HT1080 (cell line): ENCODE results near the gene SAFB2. TPM values are rescaled to one million over a fixed set of nuclear protein-coding genes. Genes with fewer than 3 reads are reported as not detected.

ENCODE experiments used
- DNase-seq: peaks from one replicate; pipeline ENCODE4 v3.0.0-alpha.2; 2015; ENCODE audit warnings: low read depth
- small RNA-seq: library from RNA; depleted of rRNA; stranded (forward); fragments of <200 nt; gene quantifications from one replicate; pipeline ENCODE3, GENCODE V24; 2014
- total RNA-seq: library from RNA; depleted of rRNA; stranded (reverse); fragments of >200 nt; shearing (Covaris generic); gene quantifications from 2 replicates; pipeline ENCODE4 v1.2.3, GENCODE V29; 2014; rRNA removed

The SAFB2 gene
- total RNA-seq, 1 experiment from 2014 or later: 33.2 TPM

DNA sequence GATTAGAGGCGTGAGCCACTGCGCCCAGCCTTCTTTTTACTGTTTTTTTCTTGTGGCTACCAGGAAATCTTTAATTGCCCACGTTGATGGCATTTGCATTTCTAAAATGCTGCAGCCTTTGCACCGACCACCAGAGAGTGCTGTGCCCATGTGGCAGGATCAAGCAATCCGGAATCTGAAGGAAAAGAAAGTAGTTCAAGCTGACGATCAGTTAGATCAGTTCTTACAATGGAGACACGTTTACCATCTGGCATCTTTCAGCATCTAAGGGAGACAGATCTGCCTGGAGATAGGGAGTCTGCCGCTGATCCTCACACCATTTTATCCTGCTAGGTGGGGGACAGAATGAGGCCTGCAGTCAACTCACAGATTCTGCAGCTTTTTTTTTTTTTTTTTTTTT, 74.7 kb downstream of the SAFB2 start:
- peak; percentile 42 for DNase-seq

DNA sequence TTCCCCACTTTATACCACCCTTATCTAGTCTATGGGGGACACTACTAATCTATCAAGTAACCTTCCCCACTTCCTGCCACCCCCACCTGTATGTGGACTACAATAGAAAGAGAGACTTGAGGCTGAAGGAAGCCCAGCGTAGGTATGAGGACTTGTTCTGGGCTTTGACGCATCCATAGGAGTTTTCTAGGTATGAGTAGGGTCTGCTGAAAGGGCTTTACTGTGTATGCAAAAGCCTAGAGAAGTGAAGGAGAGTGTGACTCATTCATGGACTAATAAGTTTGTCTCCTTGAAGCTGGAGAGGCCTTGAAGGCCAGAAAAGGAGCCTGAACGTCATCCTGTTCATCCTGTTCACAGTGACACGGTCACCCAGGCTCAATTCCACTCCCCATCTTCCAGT, 76.6 kb downstream of the SAFB2 start:
- no peak for DNase-seq

DNA sequence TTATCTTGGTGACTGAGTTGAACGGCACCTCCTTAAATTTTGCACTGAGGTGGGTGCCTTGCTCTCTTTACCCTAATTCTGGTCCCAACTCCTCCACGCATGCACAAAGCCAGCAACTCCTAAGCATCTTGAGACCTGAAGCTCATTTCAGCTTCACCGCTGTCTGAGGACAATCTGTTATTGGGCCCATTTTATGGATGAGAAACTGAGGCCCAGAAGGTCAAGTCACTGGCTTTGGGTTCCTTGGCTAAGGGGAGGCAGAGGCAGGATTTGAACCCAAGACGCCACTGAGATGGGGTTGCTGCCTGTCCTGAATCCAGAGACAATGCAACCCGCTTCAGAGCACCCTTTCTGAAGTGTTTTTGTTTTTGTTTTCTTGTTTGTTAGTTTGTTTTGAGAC, 77.5 kb downstream of the SAFB2 start:
- no peak for DNase-seq

GRCh38 chr19:5542665-5543064, 79.9 kb downstream of the SAFB2 start:
- DNase-seq: no peak

GRCh38 chr19:5541456-5541855, 81.1 kb downstream of the SAFB2 start:
- no peak for DNase-seq

- DNase-seq: no peak
Measured at GRCh38 chr19:5540208-5540607, 82.4 kb downstream of the SAFB2 start.

- DNase-seq: no peak
Measured at GRCh38 chr19:5537870-5538269, 84.7 kb downstream of the SAFB2 start.

Small RNA genes within 50 kb of the gene (small RNA-seq; reads per million reads assigned to genes)
- gene SNRPEP4: not detected

Other genes starting within 250 kb of the SAFB2 start
- gene ZNRF4, start 167.4 kb downstream of the SAFB2 start, total RNA-seq: not detected in 2 replicates
- gene TINCR, start 54.8 kb downstream of the SAFB2 start, total RNA-seq: 0.10 TPM in 1 of 2 replicates, not detected in the other
- 33.5 and 63.9 TPM in 2 replicates for gene SAFB, start 307 bp upstream of the SAFB2 start, total RNA-seq
- 234 and 256 TPM in 2 replicates for gene MICOS13, start 57.7 kb upstream of the SAFB2 start, total RNA-seq
- gene HSD11B1L, start 58.3 kb upstream of the SAFB2 start, total RNA-seq: 4.5 and 6.2 TPM in 2 replicates
- gene RPL36, start 67.5 kb upstream of the SAFB2 start, total RNA-seq: 1,434 and 2,039 TPM in 2 replicates
- gene LONP1, start 97.4 kb upstream of the SAFB2 start, total RNA-seq: 139 and 153 TPM in 2 replicates
- gene CATSPERD, start 97.9 kb upstream of the SAFB2 start, total RNA-seq: 0.20 TPM in 1 of 2 replicates, not detected in the other
- 4.1 and 5.9 TPM in 2 replicates for gene PRR22, start 162.0 kb upstream of the SAFB2 start, total RNA-seq
- gene DUS3L, start 168.4 kb upstream of the SAFB2 start, total RNA-seq: 56.5 and 71.8 TPM in 2 replicates
- gene NRTN, start 182.3 kb upstream of the SAFB2 start, total RNA-seq: 0.53 TPM in 1 of 2 replicates, not detected in the other
- gene FUT6, start 216.9 kb upstream of the SAFB2 start, total RNA-seq: not detected in 2 replicates
- not detected in 2 replicates for gene FUT3, start 228.7 kb upstream of the SAFB2 start, total RNA-seq
- not detected in 2 replicates for gene FUT5, start 247.8 kb upstream of the SAFB2 start, total RNA-seq